HUES64 (cell line): ENCODE measurements around the gene MAP2K5.

ENCODE experiments used
- H3K27ac ChIP-seq: 2 replicates; pipeline ENCODE4 v1.7.0; 2013; ENCODE audit warnings: low read depth, low read length, inconsistent platforms
- H3K27me3 ChIP-seq: 2 replicates; pipeline ENCODE4 v1.6.1; 2013; ENCODE audit warnings: mild to moderate bottlenecking, low read length; ENCODE audit not compliant: insufficient read depth
- H3K36me3 ChIP-seq: 2 replicates; pipeline ENCODE4 v1.6.1; 2013; ENCODE audit warnings: mild to moderate bottlenecking, low read length; ENCODE audit not compliant: insufficient read depth
- H3K4me1 ChIP-seq: 2 replicates; pipeline ENCODE4 v1.6.1; 2013; ENCODE audit warnings: mild to moderate bottlenecking, low read length, moderate library complexity; ENCODE audit not compliant: insufficient read depth
- H3K4me3 ChIP-seq: 2 replicates; pipeline ENCODE4 v1.5.1; 2013; ENCODE audit warnings: mild to moderate bottlenecking, low read length, moderate library complexity
- H3K9ac ChIP-seq: 2 replicates; pipeline ENCODE4 v1.6.1; 2013; ENCODE audit warnings: mild to moderate bottlenecking, low read depth, low read length
- H3K9me3 ChIP-seq: 2 replicates; pipeline ENCODE4 v1.6.1; 2013; ENCODE audit warnings: low read depth, low read length; ENCODE audit not compliant: insufficient read depth
- WGBS: fragments of 150-250, 120-280 bp; methylation state at CpG from one replicate; pipeline ENCODE4 v1.1.7; 2013; ENCODE audit warnings: missing lambda C conversion rate; 5-methylcytosine and 5-hydroxymethylcytosine counted together

MAP2K5 gene

GRCh38 chr15:67548236-67548852, 5.8 kb downstream of the MAP2K5 start:
- peaks cover 28% of the 10 kb centered on the region for H3K4me1 ChIP-seq
- 50% methylated on average over 2 of the region's 2 CpGs for WGBS
- H3K27me3 ChIP-seq = no peaks in the 10 kb centered on the region
- no peaks in the 10 kb centered on the region for H3K9me3 ChIP-seq
- no peak overlapping the region for H3K4me3 ChIP-seq
- peaks cover 12% of the 10 kb centered on the region for H3K36me3 ChIP-seq
- H3K9ac ChIP-seq = no peak overlapping the region
- H3K27ac ChIP-seq = peak overlapping the region; percentile 12; the same call in 1 of the 2 replicates

DNA sequence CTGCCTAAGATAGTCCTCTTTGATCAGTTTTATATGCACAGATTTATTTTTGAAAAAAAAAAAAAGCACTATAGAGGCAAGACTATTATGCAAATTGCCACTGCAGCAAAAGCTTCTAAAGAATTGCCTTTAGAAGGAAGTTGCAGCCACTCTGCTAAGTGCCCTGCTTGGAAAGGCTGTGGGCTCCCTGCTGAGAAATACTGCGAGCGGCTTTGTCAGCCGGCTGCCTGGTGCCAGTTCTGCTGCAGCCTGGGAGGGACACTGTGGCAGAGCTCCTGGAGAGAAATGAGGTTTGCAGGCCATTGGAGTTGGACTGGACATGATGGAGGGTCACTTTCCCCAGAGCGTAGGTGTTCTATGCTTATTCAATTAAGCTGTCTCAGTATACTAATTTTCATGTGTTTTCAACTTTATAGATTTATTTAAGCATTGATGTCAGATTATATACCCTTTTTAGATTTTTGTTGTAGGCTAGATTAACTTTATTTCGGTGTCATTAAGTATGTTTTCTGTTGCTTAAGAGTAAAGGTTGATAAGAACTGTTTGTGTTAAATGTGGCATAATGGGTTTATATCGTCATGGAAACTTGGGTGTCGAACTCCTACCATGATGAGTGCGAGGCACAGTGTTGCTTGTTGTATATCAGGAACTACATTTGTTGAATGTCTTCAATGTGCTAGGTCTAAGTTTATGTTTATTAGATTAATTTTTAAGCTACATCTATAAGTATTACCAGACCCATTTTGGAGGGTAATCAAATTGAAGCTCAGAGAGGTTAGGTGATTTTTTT, 6.6 kb downstream of the MAP2K5 start:
- no peak overlapping the region; the same call in 1 of the 2 replicates for H3K27ac ChIP-seq
- WGBS = 43% methylated on average over 7 of the region's 8 CpGs
- H3K36me3 ChIP-seq = peaks cover 12% of the 10 kb centered on the region
- H3K4me3 ChIP-seq = peak overlapping the region; percentile 14; the same call in 1 of the 2 replicates
- H3K4me1 ChIP-seq = peaks cover 28% of the 10 kb centered on the region
- no peaks in the 10 kb centered on the region for H3K9me3 ChIP-seq
- H3K27me3 ChIP-seq = no peaks in the 10 kb centered on the region
- no peak overlapping the region for H3K9ac ChIP-seq

GRCh38 chr15:67549736-67550135, 7.2 kb downstream of the MAP2K5 start:
- Histone ChIP-seq H3K36me3 (peaks cover 12% of the 10 kb centered on the region), H3K4me3 (no peak overlapping the region), H3K4me1 (peaks cover 28% of the 10 kb centered on the region), H3K27me3 (no peaks in the 10 kb centered on the region), H3K9ac (no peak overlapping the region), H3K27ac (no peak overlapping the region), H3K9me3 (no peaks in the 10 kb centered on the region)
- WGBS = 70% methylated on average over 3 of the region's 3 CpGs

DNA sequence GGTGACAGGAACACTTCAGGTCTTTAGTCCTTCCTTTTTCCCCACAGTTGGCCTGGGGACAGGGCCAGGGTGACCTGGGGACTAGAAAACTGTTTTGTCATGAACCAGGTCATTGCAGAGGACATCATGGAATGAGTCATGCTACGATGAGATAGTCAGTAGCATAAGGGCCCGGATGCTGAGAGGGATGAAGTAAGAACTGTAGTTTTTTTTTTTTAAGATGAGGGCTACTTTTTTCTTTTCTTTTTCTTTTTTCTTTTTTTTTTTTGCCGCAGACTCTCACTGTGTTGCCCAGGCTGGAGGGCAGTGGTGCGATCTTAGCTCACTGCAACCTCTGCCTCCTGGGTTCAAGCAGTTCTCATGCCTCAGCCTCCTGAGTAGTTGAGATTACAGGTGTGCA, 8.0 kb downstream of the MAP2K5 start:
- Histone ChIP-seq H3K27me3 (no peaks in the 10 kb centered on the region), H3K9ac (no peak overlapping the region), H3K4me3 (no peak overlapping the region), H3K9me3 (no peaks in the 10 kb centered on the region), H3K4me1 (peaks cover 28% of the 10 kb centered on the region), H3K36me3 (peaks cover 12% of the 10 kb centered on the region), H3K27ac (no peak overlapping the region)
- WGBS = 83% methylated on average over 4 of the region's 4 CpGs

- WGBS = 100% methylated on average over 1 of the region's 1 CpG
- Histone ChIP-seq H3K9me3 (no peaks in the 10 kb centered on the region), H3K4me3 (no peak overlapping the region), H3K4me1 (peaks cover 28% of the 10 kb centered on the region), H3K27me3 (no peaks in the 10 kb centered on the region), H3K9ac (no peak overlapping the region), H3K27ac (no peak overlapping the region), H3K36me3 (peaks cover 10% of the 10 kb centered on the region)
These were observed 8.8 kb downstream of the MAP2K5 start for GRCh38 chr15:67551207-67551743.

DNA sequence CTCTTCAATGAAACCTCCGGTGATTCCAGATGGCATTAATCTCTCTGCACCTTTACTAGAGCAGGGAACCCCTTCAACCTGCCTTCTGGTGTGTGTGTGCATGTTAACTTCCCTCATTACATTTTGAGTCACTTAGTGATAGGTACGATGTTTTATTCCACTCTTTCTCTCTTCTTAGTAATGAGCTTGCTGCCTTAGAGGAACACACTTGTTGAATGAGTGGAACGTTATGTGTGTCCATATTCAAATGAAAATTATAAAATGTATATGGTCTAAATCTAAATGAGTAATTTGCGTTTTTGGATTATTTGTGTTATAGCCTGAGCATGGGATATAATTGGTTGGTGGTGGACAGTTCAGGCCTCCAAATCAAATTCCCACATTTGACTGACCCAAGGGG, 12.1 kb downstream of the MAP2K5 start:
- Histone ChIP-seq H3K36me3 (peaks cover 14% of the 10 kb centered on the region), H3K4me1 (peaks cover 8% of the 10 kb centered on the region), H3K9ac (no peak overlapping the region), H3K9me3 (no peaks in the 10 kb centered on the region), H3K27me3 (no peaks in the 10 kb centered on the region), H3K4me3 (no peak overlapping the region), H3K27ac (no peak overlapping the region)
- WGBS = 95% methylated on average over 4 of the region's 4 CpGs

- 89% methylated on average over 2 of the region's 3 CpGs for WGBS
- H3K9ac ChIP-seq = no peak overlapping the region
- H3K27ac ChIP-seq = no peak overlapping the region
- peaks cover 5% of the 10 kb centered on the region; the same call in 1 of the 2 replicates for H3K36me3 ChIP-seq
- no peaks in the 10 kb centered on the region for H3K9me3 ChIP-seq
- no peak overlapping the region for H3K4me3 ChIP-seq
- H3K4me1 ChIP-seq = no peaks in the 10 kb centered on the region; the same call in 1 of the 2 replicates
- no peaks in the 10 kb centered on the region for H3K27me3 ChIP-seq
These were observed 14.6 kb downstream of the MAP2K5 start for GRCh38 chr15:67556976-67557570.

- Histone ChIP-seq H3K27me3 (no peaks in the 10 kb centered on the region), H3K9me3 (no peaks in the 10 kb centered on the region), H3K36me3 (peaks cover 5% of the 10 kb centered on the region; the same call in 1 of the 2 replicates), H3K27ac (peak overlapping the region; percentile 31; the same call in 1 of the 2 replicates), H3K9ac (no peak overlapping the region), H3K4me1 (peaks cover 1% of the 10 kb centered on the region), H3K4me3 (no peak overlapping the region)
- WGBS = 74% methylated on average over 4 of the region's 4 CpGs
These were observed 16.0 kb downstream of the MAP2K5 start for GRCh38 chr15:67558502-67558901.

GRCh38 chr15:67559158-67559557, 16.7 kb downstream of the MAP2K5 start:
- H3K9ac ChIP-seq = no peak overlapping the region
- H3K27me3 ChIP-seq = no peaks in the 10 kb centered on the region
- H3K9me3 ChIP-seq = no peaks in the 10 kb centered on the region
- H3K4me3 ChIP-seq = no peak overlapping the region
- H3K36me3 ChIP-seq = peaks cover 5% of the 10 kb centered on the region; the same call in 1 of the 2 replicates
- H3K4me1 ChIP-seq = peaks cover 8% of the 10 kb centered on the region
- no peak overlapping the region; the same call in 1 of the 2 replicates for H3K27ac ChIP-seq
- WGBS = 86% methylated on average over 1 of the region's 1 CpG

- Histone ChIP-seq H3K27me3 (no peaks in the 10 kb centered on the region), H3K9me3 (no peaks in the 10 kb centered on the region), H3K4me3 (no peak overlapping the region), H3K36me3 (peaks cover 5% of the 10 kb centered on the region; the same call in 1 of the 2 replicates), H3K27ac (no peak overlapping the region), H3K4me1 (peaks cover 12% of the 10 kb centered on the region), H3K9ac (no peak overlapping the region)
- WGBS = 91% methylated on average over 2 of the region's 2 CpGs
These were observed 17.1 kb downstream of the MAP2K5 start for GRCh38 chr15:67559576-67559975.

- 79% methylated on average over 1 of the region's 1 CpG for WGBS
- Histone ChIP-seq H3K4me1 (peaks cover 14% of the 10 kb centered on the region), H3K9ac (no peak overlapping the region), H3K27ac (no peak overlapping the region), H3K27me3 (no peaks in the 10 kb centered on the region), H3K4me3 (no peak overlapping the region), H3K36me3 (peaks cover 5% of the 10 kb centered on the region; the same call in 1 of the 2 replicates), H3K9me3 (no peaks in the 10 kb centered on the region)
These were observed 17.8 kb downstream of the MAP2K5 start for GRCh38 chr15:67560320-67560719.
